ENCODE results near the gene DBT. TPM values are rescaled to one million over a fixed set of nuclear protein-coding genes. Genes with fewer than 3 reads are reported as not detected.

DBT gene
- total RNA-seq, 1 experiment from 2014 or later = 20.3 TPM

GRCh38 chr1:100268202-100268601, 18.6 kb upstream of the DBT start:
- H4K20me1 ChIP-seq (ENCODE audit: control insufficient read depth, insufficient read depth, insufficient read length) = no peaks in the 10 kb centered on the region
- H3K4me1 Mint-ChIP-seq = peaks cover 6 to 11% of the 10 kb centered on the region in 2 experiments
- WGBS (ENCODE audit: extremely low coverage, insufficient read length, low lambda C conversion rate) = no CpG with 5 or more reads among the region's 4 CpGs
- H3K79me2 ChIP-seq (ENCODE audit: insufficient read depth, low read length) = no peaks in the 10 kb centered on the region
- H3K18ac ChIP-seq (ENCODE audit: insufficient read length, low read depth, low read length) = no peak overlapping the region
- H3K27me3 Mint-ChIP-seq (ENCODE audit: low read depth) = peaks cover 3% of the 10 kb centered on the region; the same call in 1 of the 2 replicates
- H2AFZ ChIP-seq (ENCODE audit: low read length) = no peak overlapping the region
- H2BK120ac ChIP-seq (ENCODE audit: low read depth, low read length, poor library complexity, severe bottlenecking) = no peak overlapping the region
- H2AK5ac ChIP-seq (ENCODE audit: insufficient read length, low read length) = no peak overlapping the region
- H2BK15ac ChIP-seq (ENCODE audit: low read depth, low read length) = no peak overlapping the region
- no peak for DNase-seq
- H3K56ac ChIP-seq (ENCODE audit: insufficient read length, low read depth, low read length) = no peak overlapping the region
- 0 out of 5 replicates have a peak overlapping the region, but pooled peaks of 1 of the 2 experiments have one; percentile 1 for H3K4me3 Mint-ChIP-seq
- peaks cover 4% of the 10 kb centered on the region for H3K79me1 ChIP-seq (ENCODE audit: insufficient read depth, low read depth, low read length, poor library complexity, severe bottlenecking)
- H3K23me2 ChIP-seq (ENCODE audit: insufficient read length, low read depth, low read length, poor library complexity, severe bottlenecking) = peaks cover 6% of the 10 kb centered on the region
- H3K9me3 ChIP-seq (ENCODE audit: control insufficient read depth, low read depth, low read length) = no peaks in the 10 kb centered on the region
- H4K91ac ChIP-seq (ENCODE audit: insufficient read length, low read depth, low read length) = no peak overlapping the region
- H3K27me3 ChIP-seq (ENCODE audit: insufficient read depth, low read length) = no peaks in the 10 kb centered on the region
- no peak overlapping the region for H3K4me2 ChIP-seq (ENCODE audit: insufficient read depth, insufficient read length, low read length)
- H2BK12ac ChIP-seq (ENCODE audit: insufficient read length, low read depth, low read length) = no peak overlapping the region
- no peak overlapping the region for H2BK5ac ChIP-seq (ENCODE audit: insufficient read length, low read length)
- no peak overlapping the region for H4K5ac ChIP-seq (ENCODE audit: insufficient read length, low read depth, low read length)
- no peak overlapping the region for H3K9ac ChIP-seq (ENCODE audit: extremely low read depth, insufficient read length, low read length)
- H3K23ac ChIP-seq (ENCODE audit: insufficient read length, low read depth, low read length) = no peak overlapping the region
- TF ChIP-seq CTCF (conservative IDR thresholded peaks at IDR 0.05) = no peak
- no peak overlapping the region for H3K27ac ChIP-seq (ENCODE audit: insufficient read length, low read depth, low read length)
- H2BK20ac ChIP-seq (ENCODE audit: low read depth, low read length, poor library complexity, severe bottlenecking) = no peak overlapping the region
- no peak overlapping the region for H3T11ph ChIP-seq (ENCODE audit: low read length)
- no peak overlapping the region for H4K8ac ChIP-seq (replicated peaks; ENCODE audit: insufficient read length, low read depth, low read length)
- no peak overlapping the region for H3K14ac ChIP-seq (ENCODE audit: insufficient read depth, low read length)
- H3K36me3 Mint-ChIP-seq (ENCODE audit: insufficient read depth in 1 of 3, low read depth in 3 of 3) = peaks cover 45 to 64% (median 62%) of the 10 kb centered on the region in 3 experiments
- H3K27ac Mint-ChIP-seq = no peak overlapping the region
- no peaks in the 10 kb centered on the region for H3K4me1 ChIP-seq (ENCODE audit: insufficient read depth, low read length)
- H3K9me3 Mint-ChIP-seq = peaks cover 16 to 23% of the 10 kb centered on the region in 2 experiments
- H3K4ac ChIP-seq (ENCODE audit: low read depth, low read length) = no peak overlapping the region

Data from H9 (cell line).